Body of pancreas (tissue), 4 donors: ENCODE data around the gene SS18L1. TPM values are rescaled to one million over a fixed set of nuclear protein-coding genes. Genes with fewer than 3 reads are reported as not detected.

ENCODE experiments used
- ATAC-seq: fragments of 150-250 bp; one replicate; pipeline ENCODE4 v1.9.1; 2016
- DNase-seq, 4 donors: peaks; one replicate each; pipeline ENCODE4 v3.0.0-alpha.2; 2019
- H3K27ac ChIP-seq, 4 donors: fragments of 200-600 bp; sonication (generic); 1 replicate in 3 of 4; 2 replicates in 1 of 4; pipeline versions ENCODE4 v1.5.1 to v1.6.1; 2016 to 2019; ENCODE audit warnings: mild to moderate bottlenecking in 1 of 4, mixed read lengths in 1 of 4, moderate library complexity in 1 of 4
- H3K27me3 ChIP-seq, 2 donors: fragments of 200-600 bp; sonication (generic); one replicate each; pipeline ENCODE4 v1.6.0; 2016; ENCODE audit warnings: mild to moderate bottlenecking in 1 of 2
- H3K36me3 ChIP-seq, 2 donors: fragments of 200-600 bp; sonication (generic); replicated peaks in 1 of 2; 2 replicates each; pipeline ENCODE4 v1.5.1; 2016; ENCODE audit warnings: low read depth in 2 of 2; ENCODE audit not compliant: insufficient read depth in 1 of 2
- H3K4me1 ChIP-seq: fragments of 200-600 bp; sonication (generic); one replicate; pipeline ENCODE4 v1.6.0; 2016
- H3K4me3 ChIP-seq, 2 donors: fragments of 200-600 bp; sonication (generic); 1 replicate in 1 of 2; 2 replicates in 1 of 2; pipeline ENCODE4 v1.5.1; 2016 to 2019
- H3K9me3 ChIP-seq, 3 donors: fragments of 200-600 bp; sonication (generic); 1 replicate in 2 of 3; 2 replicates in 1 of 3; pipeline ENCODE4 v1.5.1; 2016
- POLR2A ChIP-seq, 3 donors: fragments of 450-650 bp; IDR thresholded peaks; one replicate each; pipeline ENCODE4 v1.6.1; 2016; ENCODE audit warnings: antibody characterized with exemption in 3 of 3, mild to moderate bottlenecking in 2 of 3
- WGBS, 2 donors: methylation state at CpG; one replicate each; pipeline ENCODE4 v1.1.5; 2017; 5-methylcytosine and 5-hydroxymethylcytosine counted together
- intact Hi-C: fragments of 100-400 bp; cut with DNase I; formaldehyde crosslinking; loops from one replicate; pipeline ENCODE4 v1.15.1; 2023
- total RNA-seq, 2 donors: library from RNA; depleted of rRNA; stranded (reverse); fragments of >200 nt; gene quantifications; one replicate each; pipeline ENCODE4 v1.1.0, GENCODE V29; 2016
- TF ChIP-seq, protein P1 (sequence below), 7 experiments: fragments of 450-650 bp in 4 of 7; fragments of 200-600 bp in 3 of 7; sonication (generic) in 3 of 7; IDR thresholded peaks; one replicate each; pipeline ENCODE4 v1.5.1; 2016 to 2019; ENCODE audit warnings: antibody characterized with exemption in 7 of 7

The SS18L1 gene
- total RNA-seq, 2 donors from 2014 or later, result 11.4 to 14.5 TPM

GRCh38 chr20:62217913-62218773, 74.6 kb downstream of the SS18L1 start:
- Histone ChIP-seq H3K4me3 (no peak overlapping the region), H3K4me1 (peaks cover 19% of the 10 kb centered on the region), H3K36me3 (no peaks in the 10 kb centered on the region), H3K27me3 (peaks cover 0 to 32% of the 10 kb centered on the region in 2 donors), H3K9me3 (no peaks in the 10 kb centered on the region), H3K27ac (no peak overlapping the region)
- no peak for DNase-seq
- no peak for TF ChIP-seq POLR2A (IDR thresholded peaks at IDR 0.05)
- TF ChIP-seq, protein P1, sequence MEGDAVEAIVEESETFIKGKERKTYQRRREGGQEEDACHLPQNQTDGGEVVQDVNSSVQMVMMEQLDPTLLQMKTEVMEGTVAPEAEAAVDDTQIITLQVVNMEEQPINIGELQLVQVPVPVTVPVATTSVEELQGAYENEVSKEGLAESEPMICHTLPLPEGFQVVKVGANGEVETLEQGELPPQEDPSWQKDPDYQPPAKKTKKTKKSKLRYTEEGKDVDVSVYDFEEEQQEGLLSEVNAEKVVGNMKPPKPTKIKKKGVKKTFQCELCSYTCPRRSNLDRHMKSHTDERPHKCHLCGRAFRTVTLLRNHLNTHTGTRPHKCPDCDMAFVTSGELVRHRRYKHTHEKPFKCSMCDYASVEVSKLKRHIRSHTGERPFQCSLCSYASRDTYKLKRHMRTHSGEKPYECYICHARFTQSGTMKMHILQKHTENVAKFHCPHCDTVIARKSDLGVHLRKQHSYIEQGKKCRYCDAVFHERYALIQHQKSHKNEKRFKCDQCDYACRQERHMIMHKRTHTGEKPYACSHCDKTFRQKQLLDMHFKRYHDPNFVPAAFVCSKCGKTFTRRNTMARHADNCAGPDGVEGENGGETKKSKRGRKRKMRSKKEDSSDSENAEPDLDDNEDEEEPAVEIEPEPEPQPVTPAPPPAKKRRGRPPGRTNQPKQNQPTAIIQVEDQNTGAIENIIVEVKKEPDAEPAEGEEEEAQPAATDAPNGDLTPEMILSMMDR (IDR thresholded peaks at IDR 0.05), result no peak
- intact Hi-C loops, result no loop called here
- ATAC-seq, result no peak
- WGBS, 2 donors, result 51 to 59% methylated on average over 9 to 34 of the region's 38 CpGs

DNA sequence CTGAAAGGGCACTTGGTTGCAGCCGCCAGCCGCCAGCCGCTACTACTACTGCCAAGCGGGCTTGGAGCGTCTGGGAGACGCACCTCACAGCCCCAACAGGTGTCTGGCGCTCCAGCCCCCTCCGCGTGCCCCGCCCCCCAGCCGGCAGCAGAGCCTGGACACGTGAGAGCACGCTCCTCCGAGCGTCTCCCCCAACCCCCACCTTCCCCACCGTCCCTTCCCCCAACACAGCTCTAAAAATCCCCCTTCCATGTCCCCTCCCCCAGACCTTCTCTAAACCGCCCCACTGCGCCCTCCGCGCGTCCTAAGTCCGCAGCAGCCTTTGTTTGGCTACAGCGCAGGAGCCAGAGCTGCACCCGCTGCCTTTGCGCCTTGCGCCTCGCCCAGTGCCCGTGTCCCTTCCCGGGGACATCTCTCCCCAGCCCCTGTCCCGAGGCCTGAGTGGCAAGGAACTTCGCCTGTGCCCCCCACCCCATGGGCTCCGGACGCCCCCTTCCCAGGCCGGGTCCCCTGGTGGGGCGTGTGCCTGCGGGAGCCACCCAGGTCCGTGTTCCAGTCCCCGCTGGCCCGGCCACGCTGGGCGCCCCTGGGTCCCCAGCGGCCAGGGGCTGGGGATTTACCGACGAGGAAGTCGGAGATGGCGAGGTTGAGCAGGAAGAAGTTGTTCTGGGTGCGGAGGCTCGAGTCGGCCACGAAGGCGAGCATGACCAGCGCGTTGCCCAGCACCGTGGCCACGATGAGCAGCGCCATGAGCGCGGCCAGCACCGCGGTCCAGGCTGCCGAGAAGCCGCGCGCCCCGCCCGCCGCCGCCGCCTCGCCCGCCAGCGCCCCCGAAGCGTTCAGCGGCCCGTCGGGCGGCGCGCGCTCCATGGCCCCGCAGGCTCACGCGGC, 75.8 kb downstream of the SS18L1 start:
- TF ChIP-seq, protein P1 (IDR thresholded peaks at IDR 0.05), result no peak
- no peak for TF ChIP-seq POLR2A (IDR thresholded peaks at IDR 0.05)
- Histone ChIP-seq H3K36me3 (no peaks in the 10 kb centered on the region), H3K27ac (no peak overlapping the region), H3K27me3 (peaks cover 0 to 32% of the 10 kb centered on the region in 2 donors), H3K9me3 (no peaks in the 10 kb centered on the region), H3K4me1 (peaks cover 19% of the 10 kb centered on the region), H3K4me3 (no peak overlapping the region)
- ATAC-seq (peak; percentile 34), DNase-seq (no peak)
- WGBS, 2 donors, result 0 to 2% methylated on average over 28 to 82 of the region's 84 CpGs
- intact Hi-C loops, result no loop called here

DNA sequence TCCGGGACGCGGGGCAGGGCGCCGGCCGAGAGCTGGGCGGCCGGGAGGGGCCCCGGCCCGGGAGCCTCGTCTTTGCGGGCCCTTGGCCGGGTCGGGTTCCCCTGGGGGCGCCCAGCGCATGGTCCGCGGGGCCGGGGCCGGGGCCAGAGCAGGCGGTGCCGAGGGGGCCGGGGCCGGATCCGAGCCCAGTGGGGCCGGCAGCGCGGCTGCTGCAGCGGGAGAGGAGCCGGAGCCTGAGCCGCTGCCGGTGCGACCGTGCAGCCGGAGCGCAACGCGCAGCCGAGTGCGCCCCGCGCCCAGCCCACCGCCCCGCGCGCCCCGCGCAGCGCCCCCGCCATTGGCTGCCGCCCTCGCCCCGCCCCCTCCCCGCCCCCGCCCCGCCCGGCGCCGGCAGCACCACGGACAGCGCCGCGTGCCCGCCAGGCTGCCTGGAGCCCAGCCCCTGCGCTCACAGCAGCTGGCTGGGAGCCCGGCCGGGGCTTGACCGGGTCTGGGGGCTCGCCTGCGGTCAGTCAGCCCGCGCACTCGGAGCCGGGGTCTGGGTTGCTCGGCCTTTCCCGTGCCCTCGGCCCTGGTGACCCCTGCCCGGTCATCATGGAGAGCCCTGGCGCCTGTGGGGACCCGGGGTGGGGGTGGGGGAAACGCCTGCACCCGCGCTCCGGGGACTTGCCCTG, 76.6 kb downstream of the SS18L1 start, which contains the start of gene HRH3:
Gene HRH3 (minus strand): TSS at position 287 of the 674 bp plus-strand sequence. CDS start 308 bp downstream, outside the sequence.
- Histone ChIP-seq H3K27ac (no peak within 1 kb of the TSS), H3K4me3 (no peak within 1 kb of the TSS), H3K9me3 (no peaks in the 10 kb centered on the region), H3K4me1 (peaks cover 19% of the 10 kb centered on the region), H3K36me3 (no peaks in the 10 kb centered on the region), H3K27me3 (peaks cover 0 to 32% of the 10 kb centered on the region in 2 donors)
- TF ChIP-seq POLR2A (IDR thresholded peaks at IDR 0.05), result no peak
- TF ChIP-seq, protein P1 (IDR thresholded peaks at IDR 0.05), result no peak
- 0% methylated on average over 1 to 21 of the region's 84 CpGs for WGBS, 2 donors
- intact Hi-C loops, result no loop called here
- ATAC-seq (peak; percentile 88), DNase-seq (peak; percentile 48 to 73 (median 60))

DNA sequence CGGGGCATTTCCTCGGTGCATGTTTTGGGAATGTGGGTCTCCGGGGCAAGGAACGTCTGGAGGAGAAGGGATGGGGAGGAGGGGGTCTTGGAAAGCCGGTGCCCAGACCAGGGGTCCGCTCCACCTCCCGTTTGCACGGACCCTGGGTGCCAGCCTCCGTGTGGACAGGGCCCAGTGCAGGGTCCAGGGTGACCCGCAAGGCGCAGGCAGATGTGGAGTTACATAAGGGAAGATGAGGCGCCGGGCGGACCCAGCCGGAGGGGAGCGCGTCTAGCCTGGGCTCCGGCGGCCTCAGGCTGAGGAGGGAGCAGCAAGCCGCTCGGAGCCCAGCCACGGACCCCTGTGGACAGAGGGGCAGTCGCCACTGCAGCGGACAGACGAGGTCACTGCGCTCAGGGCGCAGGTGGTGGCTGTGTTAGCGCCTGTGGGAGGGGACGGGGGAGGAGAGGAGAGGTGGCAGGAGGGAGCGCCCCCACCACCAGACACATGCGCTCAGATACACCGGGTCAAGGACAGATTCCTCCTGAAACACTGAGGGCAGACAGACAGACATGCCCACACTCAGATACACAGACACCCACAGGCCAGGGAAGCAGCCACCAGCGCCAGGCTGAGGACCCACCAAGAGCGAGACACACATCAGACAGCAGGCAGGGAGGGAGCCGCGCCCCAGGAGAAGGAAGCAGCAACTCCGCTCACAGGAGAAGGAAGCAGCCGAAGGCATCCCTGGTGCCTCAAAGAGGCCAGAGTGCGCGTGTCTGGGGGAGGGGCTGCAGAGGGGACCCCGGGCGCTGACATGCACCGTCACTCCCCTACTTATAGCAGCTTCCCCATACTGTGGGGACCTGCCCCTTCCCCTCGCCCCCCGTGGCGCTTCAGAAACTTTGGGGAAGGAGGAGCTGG, 77.3 kb downstream of the SS18L1 start:
- no peak for DNase-seq
- intact Hi-C loops, result no loop called here

More for the DNA sequence above, 77.3 kb downstream of the SS18L1 start:
- 5 to 9% methylated on average over 22 to 40 of the region's 46 CpGs for WGBS, 2 donors
- Histone ChIP-seq H3K36me3 (no peaks in the 10 kb centered on the region), H3K4me3 (no peak overlapping the region), H3K4me1 (peaks cover 19% of the 10 kb centered on the region), H3K27me3 (peaks cover 0 to 27% of the 10 kb centered on the region in 2 donors), H3K27ac (no peak overlapping the region), H3K9me3 (no peaks in the 10 kb centered on the region)
- ATAC-seq, result no peak
- no peak for TF ChIP-seq POLR2A (IDR thresholded peaks at IDR 0.05)
- TF ChIP-seq, protein P1 (IDR thresholded peaks at IDR 0.05), result no peak
